Breast epithelium (tissue), 3 donors: ENCODE results near the gene ZNF814.
"Not testable (repeated sequence)": the region's sequence is repeated elsewhere in the genome, so short reads cannot be mapped to it uniquely, and the experiment has no call there.

Experiments
- CTCF ChIP-seq, 3 donors: fragments of 450-650 bp; IDR thresholded peaks; one replicate each; pipeline ENCODE4 v1.5.1; 2016 to 2017; ENCODE audit warnings: antibody characterized with exemption in 3 of 3, mild to moderate bottlenecking in 3 of 3, moderate library complexity in 3 of 3
- POLR2A ChIP-seq: fragments of 450-650 bp; IDR thresholded peaks from one replicate; pipeline ENCODE4 v1.6.1; 2016; ENCODE audit warnings: antibody characterized with exemption, mild to moderate bottlenecking, moderate library complexity
- POLR2AphosphoS5 ChIP-seq, 3 donors: sonication (generic); formaldehyde crosslinking; IDR thresholded peaks; one replicate each; pipeline ENCODE4 v1.6.1; 2017; ENCODE audit warnings: antibody characterized with exemption in 3 of 3

- not testable (repeated sequence) for TF ChIP-seq POLR2AphosphoS5 (IDR thresholded peaks at IDR 0.05); CTCF (IDR thresholded peaks at IDR 0.05); POLR2A
Measured at GRCh38 chr19:57849162-57849665, 39.6 kb downstream of the ZNF814 start.
